ENCODE data around the gene CAPN6.

CAPN6 gene

GRCh38 chrX:111270339-111270738 lies at the start of gene CAPN6:
Gene CAPN6, minus strand, starts transcription at chrX:111270483. Its CDS starts 6,547 bp downstream, at chrX:111263936.
- Mint-ChIP-seq H3K4me3 (no peak within 1 kb of the TSS), H3K4me1 (no peaks in the 10 kb centered on the region), H3K27ac (no peak within 1 kb of the TSS), H3K36me3 (no peaks in the 10 kb centered on the region), H3K9me3 (no peaks in the 10 kb centered on the region)
- DNase-seq (ENCODE audit: low spot score in 2 of 2) (no peak), ATAC-seq (no peak)

DNA sequence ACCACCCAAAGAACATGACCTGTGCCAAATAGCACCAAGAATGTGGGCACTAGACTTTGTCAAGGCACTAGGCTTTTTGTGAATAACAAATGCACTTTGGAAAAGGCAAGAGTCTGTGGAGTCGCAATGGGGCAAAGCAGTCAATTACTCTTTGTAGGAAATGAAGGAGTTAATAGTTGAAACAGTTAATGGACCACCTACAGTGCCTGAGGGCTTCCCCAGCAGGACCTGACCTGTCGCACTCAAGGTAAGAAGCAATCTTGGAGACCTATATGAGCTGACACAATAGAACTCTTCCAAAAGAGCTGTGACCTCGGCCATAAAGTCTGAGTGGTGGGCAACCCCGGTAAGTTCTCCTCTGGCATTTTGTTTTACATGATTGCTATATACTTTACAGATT lies 49.2 kb upstream of the CAPN6 start:
- Mint-ChIP-seq H3K4me1 (no peaks in the 10 kb centered on the region), H3K9me3 (no peaks in the 10 kb centered on the region), H3K27ac (no peak overlapping the region), H3K36me3 (no peaks in the 10 kb centered on the region), H3K4me3 (no peak overlapping the region)
- no peak for ATAC-seq
- DNase-seq (ENCODE audit: low spot score in 2 of 2), result no peak

DNA sequence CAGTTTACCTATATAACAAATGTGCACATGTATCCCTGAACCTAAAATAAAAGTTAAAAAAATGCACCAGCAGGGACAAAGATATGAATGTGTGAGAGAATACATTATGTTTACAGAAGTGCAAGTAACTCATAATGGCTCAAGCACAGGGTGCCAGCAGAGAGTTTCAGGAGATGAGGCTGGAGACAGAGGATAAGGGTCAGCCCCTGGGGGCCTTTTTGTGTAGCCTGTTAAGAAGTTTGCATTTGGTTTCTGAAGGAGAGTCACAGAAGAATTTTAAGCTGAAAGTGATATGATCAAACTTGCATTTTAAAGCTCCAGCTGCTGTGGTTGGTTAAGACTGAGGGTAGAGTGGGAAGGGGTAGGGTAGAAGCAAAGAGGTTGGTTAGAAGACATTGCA lies 48.6 kb upstream of the CAPN6 start:
- ATAC-seq (no peak), DNase-seq (ENCODE audit: low spot score in 2 of 2) (no peak)
- Mint-ChIP-seq H3K4me3 (no peak overlapping the region), H3K27ac (no peak overlapping the region), H3K4me1 (no peaks in the 10 kb centered on the region), H3K36me3 (no peaks in the 10 kb centered on the region), H3K9me3 (no peaks in the 10 kb centered on the region)

DNA sequence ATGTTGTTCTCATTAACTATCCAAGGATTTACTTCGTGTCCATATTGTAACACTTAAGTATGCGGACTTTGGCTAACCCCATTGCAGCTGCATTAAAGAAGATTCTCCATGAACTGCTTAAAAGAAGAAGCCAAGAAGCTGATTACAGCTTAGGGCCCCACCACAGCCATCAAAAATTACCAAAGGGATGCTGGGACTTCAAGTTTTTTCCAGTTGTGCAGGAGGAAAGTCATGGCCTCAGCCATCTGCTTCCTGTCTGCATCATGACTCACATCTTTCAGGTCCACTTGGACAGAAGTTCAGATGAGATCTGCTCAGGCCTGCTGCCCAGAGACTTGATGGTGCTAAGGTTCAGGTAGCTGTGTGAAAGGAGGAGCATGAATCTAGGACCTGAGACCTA lies 38.8 kb upstream of the CAPN6 start:
- Mint-ChIP-seq H3K27ac (no peak overlapping the region), H3K9me3 (peaks cover 4% of the 10 kb centered on the region), H3K4me3 (no peak overlapping the region), H3K36me3 (no peaks in the 10 kb centered on the region), H3K4me1 (no peaks in the 10 kb centered on the region)
- DNase-seq (ENCODE audit: low spot score in 2 of 2) (no peak), ATAC-seq (no peak)

- H3K4me1 Mint-ChIP-seq, result no peaks in the 10 kb centered on the region
- no peak overlapping the region for H3K4me3 Mint-ChIP-seq
- no peak for DNase-seq (ENCODE audit: low spot score in 2 of 2)
- ATAC-seq, result no peak
- peaks cover under 1% of the 10 kb centered on the region for H3K9me3 Mint-ChIP-seq
- H3K36me3 Mint-ChIP-seq, result no peaks in the 10 kb centered on the region
- no peak overlapping the region for H3K27ac Mint-ChIP-seq
These were observed 37.8 kb upstream of the CAPN6 start for GRCh38 chrX:111308039-111308438.

GRCh38 chrX:111302284-111302683 lies 32.0 kb upstream of the CAPN6 start:
- no peak overlapping the region for H3K27ac Mint-ChIP-seq
- H3K9me3 Mint-ChIP-seq, result no peaks in the 10 kb centered on the region
- H3K4me3 Mint-ChIP-seq, result no peak overlapping the region
- no peak for ATAC-seq
- no peak for DNase-seq (ENCODE audit: low spot score in 2 of 2)
- H3K4me1 Mint-ChIP-seq, result no peaks in the 10 kb centered on the region
- H3K36me3 Mint-ChIP-seq, result no peaks in the 10 kb centered on the region

- ATAC-seq, result no peak
- H3K9me3 Mint-ChIP-seq, result no peaks in the 10 kb centered on the region
- DNase-seq (ENCODE audit: low spot score in 2 of 2), result no peak
- H3K4me1 Mint-ChIP-seq, result no peaks in the 10 kb centered on the region
- no peak overlapping the region for H3K4me3 Mint-ChIP-seq
- H3K27ac Mint-ChIP-seq, result no peak overlapping the region
- no peaks in the 10 kb centered on the region for H3K36me3 Mint-ChIP-seq
These were observed 18.6 kb upstream of the CAPN6 start for GRCh38 chrX:111288841-111289240.

GRCh38 chrX:111284631-111285293 lies 14.5 kb upstream of the CAPN6 start:
- H3K9me3 Mint-ChIP-seq, result no peaks in the 10 kb centered on the region
- DNase-seq (ENCODE audit: low spot score in 2 of 2) (no peak), ATAC-seq (no peak)

GRCh38 chrX:111283446-111283845 lies 13.2 kb upstream of the CAPN6 start:
- Mint-ChIP-seq H3K27ac (no peak overlapping the region), H3K4me1 (no peaks in the 10 kb centered on the region), H3K4me3 (no peak overlapping the region)

More at GRCh38 chrX:111284631-111285293, 14.5 kb upstream of the CAPN6 start:
- no peak overlapping the region for H3K27ac Mint-ChIP-seq
- no peaks in the 10 kb centered on the region for H3K4me1 Mint-ChIP-seq
- no peaks in the 10 kb centered on the region for H3K36me3 Mint-ChIP-seq
- no peak overlapping the region for H3K4me3 Mint-ChIP-seq

GRCh38 chrX:111282991-111283390 lies 12.7 kb upstream of the CAPN6 start:
- no peak for ATAC-seq
- no peak overlapping the region for H3K27ac Mint-ChIP-seq
- H3K4me1 Mint-ChIP-seq, result no peaks in the 10 kb centered on the region
- no peak overlapping the region for H3K4me3 Mint-ChIP-seq
- no peak for DNase-seq (ENCODE audit: low spot score in 2 of 2)
- no peaks in the 10 kb centered on the region for H3K36me3 Mint-ChIP-seq
- H3K9me3 Mint-ChIP-seq, result no peaks in the 10 kb centered on the region

More at GRCh38 chrX:111283446-111283845, 13.2 kb upstream of the CAPN6 start:
- no peaks in the 10 kb centered on the region for H3K36me3 Mint-ChIP-seq
- H3K9me3 Mint-ChIP-seq, result no peaks in the 10 kb centered on the region
- ATAC-seq, result no peak
- no peak for DNase-seq (ENCODE audit: low spot score in 2 of 2)

DNA sequence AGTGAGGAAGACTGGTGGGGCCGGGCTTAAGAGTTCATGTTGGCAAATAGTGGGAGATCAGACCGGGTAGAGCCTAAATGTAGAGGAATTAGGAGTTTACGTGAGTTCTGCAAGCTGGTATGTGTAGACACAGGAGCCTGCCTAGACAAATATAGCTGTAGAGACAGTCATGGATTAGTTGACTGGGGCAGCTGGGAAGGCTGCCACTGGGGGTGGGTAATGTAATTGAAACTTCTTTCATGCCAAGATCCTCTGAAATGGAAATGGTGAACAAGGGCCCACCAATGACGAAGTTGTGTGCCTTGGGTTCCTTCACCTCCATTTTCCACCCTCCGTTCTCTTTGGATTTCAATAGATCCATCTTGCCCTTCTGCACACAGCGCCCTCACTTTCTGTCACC lies 11.9 kb upstream of the CAPN6 start:
- DNase-seq (ENCODE audit: low spot score in 2 of 2), result no peak
- H3K4me3 Mint-ChIP-seq, result no peak overlapping the region

DNA sequence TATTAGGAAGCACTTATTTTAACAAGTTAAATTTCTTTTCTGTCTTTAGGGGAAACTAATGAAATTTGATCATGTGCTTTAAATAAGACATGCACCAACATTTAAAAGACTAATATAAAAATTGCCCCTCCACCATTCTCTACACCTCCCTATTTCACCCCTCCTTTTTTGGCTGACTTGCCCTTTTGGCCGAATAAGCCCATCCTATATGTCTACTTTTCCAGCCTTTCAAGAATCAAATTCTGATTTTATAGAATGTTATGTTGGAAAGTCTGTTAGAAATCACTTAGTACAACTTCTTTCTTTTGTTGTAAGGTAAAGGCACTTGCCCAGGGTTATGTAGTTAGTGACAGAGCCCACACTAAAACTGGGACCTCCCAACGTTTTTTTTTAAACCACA lies 1.8 kb downstream of the CAPN6 start:
- no peaks in the 10 kb centered on the region for H3K4me1 Mint-ChIP-seq
- no peak overlapping the region for H3K4me3 Mint-ChIP-seq
- H3K36me3 Mint-ChIP-seq, result no peaks in the 10 kb centered on the region
- no peak for DNase-seq (ENCODE audit: low spot score in 2 of 2)
- no peak overlapping the region for H3K27ac Mint-ChIP-seq
- ATAC-seq, result no peak
- H3K9me3 Mint-ChIP-seq, result no peaks in the 10 kb centered on the region

More for the DNA sequence above, 11.9 kb upstream of the CAPN6 start:
- Mint-ChIP-seq H3K4me1 (no peaks in the 10 kb centered on the region), H3K36me3 (no peaks in the 10 kb centered on the region), H3K27ac (no peak overlapping the region), H3K9me3 (no peaks in the 10 kb centered on the region)
- ATAC-seq, result no peak

GRCh38 chrX:111265486-111265885 lies 4.8 kb downstream of the CAPN6 start:
- H3K27ac Mint-ChIP-seq, result no peak overlapping the region
- H3K4me1 Mint-ChIP-seq, result no peaks in the 10 kb centered on the region

GRCh38 chrX:111264385-111264784 lies 5.9 kb downstream of the CAPN6 start:
- Mint-ChIP-seq H3K27ac (no peak overlapping the region), H3K4me1 (no peaks in the 10 kb centered on the region), H3K4me3 (no peak overlapping the region), H3K9me3 (no peaks in the 10 kb centered on the region), H3K36me3 (no peaks in the 10 kb centered on the region)
- DNase-seq (ENCODE audit: low spot score in 2 of 2), result no peak
- no peak for ATAC-seq

More at GRCh38 chrX:111265486-111265885, 4.8 kb downstream of the CAPN6 start:
- Mint-ChIP-seq H3K4me3 (no peak overlapping the region), H3K9me3 (no peaks in the 10 kb centered on the region), H3K36me3 (no peaks in the 10 kb centered on the region)
- DNase-seq (ENCODE audit: low spot score in 2 of 2) (no peak), ATAC-seq (no peak)

DNA sequence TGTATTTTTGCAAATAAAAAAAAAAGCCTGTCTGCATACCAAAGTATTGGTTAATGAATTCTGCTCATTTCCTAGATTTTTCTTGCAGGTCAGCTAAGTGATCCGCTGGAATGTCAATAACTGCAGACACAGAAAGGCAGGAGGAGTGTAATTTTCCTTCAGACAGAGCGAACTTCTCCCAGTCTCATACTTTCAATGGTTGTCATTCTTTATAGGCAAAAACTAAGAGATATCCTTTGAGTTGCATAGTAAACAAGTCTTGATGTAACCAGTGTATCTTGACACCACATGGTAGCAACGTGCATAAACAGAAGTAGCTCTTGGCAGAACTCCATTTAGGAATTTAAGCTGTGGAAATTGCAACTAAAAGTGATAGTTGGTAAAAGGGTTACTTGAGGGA lies 8.2 kb downstream of the CAPN6 start:
- Mint-ChIP-seq H3K27ac (no peak overlapping the region), H3K9me3 (no peaks in the 10 kb centered on the region), H3K4me3 (no peak overlapping the region), H3K4me1 (no peaks in the 10 kb centered on the region), H3K36me3 (no peaks in the 10 kb centered on the region)
- no peak for ATAC-seq
- no peak for DNase-seq (ENCODE audit: low spot score in 2 of 2)

- no peaks in the 10 kb centered on the region for H3K4me1 Mint-ChIP-seq
- no peaks in the 10 kb centered on the region for H3K9me3 Mint-ChIP-seq
These were observed 9.8 kb downstream of the CAPN6 start for GRCh38 chrX:111260451-111260850.

GRCh38 chrX:111259559-111259958 lies 10.7 kb downstream of the CAPN6 start:
- ATAC-seq, result no peak

More at GRCh38 chrX:111260451-111260850, 9.8 kb downstream of the CAPN6 start:
- no peak for ATAC-seq
- DNase-seq (ENCODE audit: low spot score in 2 of 2), result no peak
- Mint-ChIP-seq H3K4me3 (no peak overlapping the region), H3K36me3 (no peaks in the 10 kb centered on the region), H3K27ac (no peak overlapping the region)

More at GRCh38 chrX:111259559-111259958, 10.7 kb downstream of the CAPN6 start:
- Mint-ChIP-seq H3K9me3 (no peaks in the 10 kb centered on the region), H3K4me1 (no peaks in the 10 kb centered on the region), H3K27ac (no peak overlapping the region), H3K4me3 (no peak overlapping the region), H3K36me3 (no peaks in the 10 kb centered on the region)
- no peak for DNase-seq (ENCODE audit: low spot score in 2 of 2)

Measured in stimulated activated effector memory CD8-positive, alpha-beta T cell treated with anti-CD3 and anti-CD28 coated beads, Interleukin-12 subunit alpha, Interleukin-12 subunit beta, amount 100 ng/mL, for 72 hours (primary cell).